ENCODE data around the gene TTC7B. TPM values are rescaled to one million over a fixed set of nuclear protein-coding genes. Genes with fewer than 3 reads are reported as not detected.

Gene TTC7B
- total and polyA plus RNA-seq, 2 of the 13 experiments (the other 11 are each of a cell fraction or from before 2014, with no cell fraction given), result 1.3 to 3.2 TPM

- Histone ChIP-seq H2AFZ (ENCODE audit: low read length) (no peak overlapping the region), H4K20me1 (ENCODE audit: insufficient read depth, low read length) (no peaks in the 10 kb centered on the region), H3K4me3 (replicated peaks in 1 of 3; ENCODE audit: insufficient read depth in 1 of 3, low read depth in 2 of 3, low read length in 3 of 3) (no peak overlapping the region), H3K79me2 (ENCODE audit: insufficient read depth, low read length) (no peaks in the 10 kb centered on the region), H3K9ac (ENCODE audit: insufficient read depth, low read depth, low read length) (no peak overlapping the region), H3K4me2 (ENCODE audit: low read depth, low read length) (no peak overlapping the region), H3K27me3 (ENCODE audit: control insufficient read depth in 1 of 2, insufficient read depth in 2 of 2, low read length in 2 of 2) (no peaks in the 10 kb centered on the region), H3K9me3 (ENCODE audit: low read length) (no peaks in the 10 kb centered on the region), H3K27ac (ENCODE audit: extremely low read length, insufficient read depth, low read length) (no peak overlapping the region), H3K36me3 (replicated peaks in 1 of 2; ENCODE audit: control insufficient read depth in 1 of 2, insufficient read depth in 2 of 2, low read length in 2 of 2) (no peaks in the 10 kb centered on the region), H3K4me1 (ENCODE audit: insufficient read depth, low read length) (no peaks in the 10 kb centered on the region)
- TF ChIP-seq MEF2D (CRISPR knock-in tag; IDR thresholded peaks at IDR 0.05) (no peak), NCOA5 (CRISPR knock-in tag; IDR thresholded peaks at IDR 0.05) (no peak)
- ChIA-PET CTCF (ENCODE audit: low intra/inter-chr PET ratio, low total read pairs) (no interaction called here), POLR2A (no interaction called here)
- 50% methylated on average over 7 of the region's 7 CpGs for WGBS (ENCODE audit: low lambda C conversion rate)
- FAIRE-seq (no peak), DNase-seq (ENCODE audit: low spot score) (no peak), ATAC-seq (no peak)
- no TSS peak for BruUV-seq (replicated peaks)
- in situ Hi-C loops (cut with HindIII; ENCODE audit: extremely low pct_ligation_motif_present, low pct_unique_long_range_greater_than_20kb) (no loop called here), intact Hi-C loops (cut with micrococcal nuclease; ENCODE audit: unreplicated experiment) (no loop called here)
Measured at GRCh38 chr14:90611501-90611900, 204.7 kb downstream of the TTC7B start.

DNA sequence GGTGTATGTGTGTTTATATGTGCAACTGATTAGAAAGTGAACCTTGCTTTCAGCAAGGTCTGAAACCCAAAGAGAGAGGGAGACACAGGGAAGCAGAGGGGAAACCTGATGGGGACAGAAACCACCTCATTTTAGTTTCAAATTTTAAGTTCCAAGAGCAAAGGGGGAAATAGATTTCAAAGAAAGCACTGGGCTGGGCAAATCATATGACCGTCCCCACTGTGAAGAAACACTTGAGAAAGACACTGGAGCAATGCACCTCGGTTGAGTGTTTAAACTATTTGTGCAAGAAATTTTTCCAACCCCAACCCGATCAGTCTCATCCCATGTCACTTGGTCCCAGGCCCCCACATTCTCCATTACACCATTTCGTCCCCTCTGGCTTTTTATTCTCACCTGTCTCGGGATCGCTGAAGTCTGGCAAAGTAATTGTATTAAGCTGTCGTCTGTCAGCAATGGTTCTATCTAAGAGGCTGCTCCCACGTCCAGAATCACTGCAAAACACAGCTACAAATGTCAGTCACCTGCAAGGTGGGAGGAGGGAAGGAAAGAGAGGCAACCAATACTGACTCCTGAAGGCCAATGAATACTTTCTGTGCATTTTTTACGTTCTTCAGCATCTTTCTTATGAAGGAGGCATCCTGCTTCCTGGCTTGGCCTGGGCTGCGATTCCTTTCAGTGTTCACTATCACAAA lies 205.7 kb downstream of the TTC7B start:
- Histone ChIP-seq H3K4me2 (ENCODE audit: low read depth, low read length) (no peak overlapping the region), H3K27me3 (ENCODE audit: control insufficient read depth in 1 of 2, insufficient read depth in 2 of 2, low read length in 2 of 2) (no peaks in the 10 kb centered on the region), H3K9me3 (ENCODE audit: low read length) (no peaks in the 10 kb centered on the region), H2AFZ (ENCODE audit: low read length) (no peak overlapping the region), H3K4me3 (replicated peaks in 1 of 3; ENCODE audit: insufficient read depth in 1 of 3, low read depth in 2 of 3, low read length in 3 of 3) (no peak overlapping the region), H3K36me3 (replicated peaks in 1 of 2; ENCODE audit: control insufficient read depth in 1 of 2, insufficient read depth in 2 of 2, low read length in 2 of 2) (no peaks in the 10 kb centered on the region), H3K4me1 (ENCODE audit: insufficient read depth, low read length) (no peaks in the 10 kb centered on the region), H4K20me1 (ENCODE audit: insufficient read depth, low read length) (no peaks in the 10 kb centered on the region), H3K79me2 (ENCODE audit: insufficient read depth, low read length) (no peaks in the 10 kb centered on the region), H3K9ac (ENCODE audit: insufficient read depth, low read depth, low read length) (no peak overlapping the region), H3K27ac (ENCODE audit: extremely low read length, insufficient read depth, low read length) (no peak overlapping the region)
- FAIRE-seq (no peak), ATAC-seq (no peak), DNase-seq (ENCODE audit: low spot score) (no peak)
- WGBS (ENCODE audit: low lambda C conversion rate), result 55% methylated on average over 10 of the region's 10 CpGs
- intact Hi-C loops (cut with micrococcal nuclease; ENCODE audit: unreplicated experiment), result no loop called here
- POLR2A ChIA-PET, result no interaction called here
- BruUV-seq (replicated peaks), result no TSS peak
- TF ChIP-seq ZFP36 (IDR thresholded peaks at IDR 0.05; ENCODE audit: borderline replicate concordance, low read depth, low read length, partially characterized antibody), result no peak
- TF ChIP-seq TRIM24 (CRISPR knock-in tag; IDR thresholded peaks at IDR 0.05), result no peak
- TF ChIP-seq ZNF589 (CRISPR knock-in tag; conservative IDR thresholded peaks at IDR 0.05), result no peak
- no peak for TF ChIP-seq NCOA5 (CRISPR knock-in tag; IDR thresholded peaks at IDR 0.05)
- TF ChIP-seq YEATS4 (CRISPR knock-in tag; IDR thresholded peaks at IDR 0.05; ENCODE audit: borderline replicate concordance), result no peak
- no peak for TF ChIP-seq MATR3 (CRISPR knock-in tag; IDR thresholded peaks at IDR 0.05)
- no peak for TF ChIP-seq RFX5 (IDR thresholded peaks at IDR 0.05; ENCODE audit: low read depth, low read length)
- CTCF ChIA-PET (ENCODE audit: low intra/inter-chr PET ratio, low total read pairs), result no interaction called here
- in situ Hi-C loops (cut with HindIII; ENCODE audit: extremely low pct_ligation_motif_present, low pct_unique_long_range_greater_than_20kb), result no loop called here
